HEK293 (cell line): ENCODE results near the gene SH3D19.

Experiments
- CTCF ChIA-PET: fragments of 350-600 bp; formaldehyde crosslinking; extraction: SDS; loops from one replicate; lab custom pipeline; 2021; ENCODE audit warnings: antibody characterized with exemption; lab: Yijun Ruan, JAX
- POLR2A ChIA-PET: fragments of 300-600 bp; formaldehyde crosslinking; extraction: SDS; loops from one replicate; lab custom pipeline; 2020; ENCODE audit warnings: antibody characterized with exemption, inconsistent platforms; lab: Yijun Ruan, JAX
- H3K27ac ChIP-seq: fragments of 200-500 bp; sonication (Bioruptor generic); 2 replicates; pipeline ENCODE4 v1.5.1; 2014; ENCODE audit warnings: low read depth, low read length, control low read depth, inconsistent platforms; ENCODE audit errors: extremely low read depth
- H3K36me3 ChIP-seq, 2 experiments: fragments of 200-500 bp in 1 of 2; sonication (Bioruptor generic) in 1 of 2; 1 replicate in 1 of 2; 2 replicates in 1 of 2; pipeline ENCODE4 v1.5.1; 2014 to 2017; ENCODE audit warnings: inconsistent platforms in 2 of 2, low read length in 2 of 2; ENCODE audit not compliant: control insufficient read depth in 2 of 2, insufficient read depth in 1 of 2
- H3K4me1 ChIP-seq: fragments of 200-500 bp; sonication (Bioruptor generic); 2 replicates; pipeline ENCODE4 v1.5.1; 2014; ENCODE audit warnings: mild to moderate bottlenecking, low read length, inconsistent platforms; ENCODE audit not compliant: control insufficient read depth, insufficient read depth
- H3K4me3 ChIP-seq: 2 replicates; pipeline ENCODE4 v1.5.1; 2011; ENCODE audit warnings: low read depth, mild to moderate bottlenecking, control low read depth, low read length, moderate library complexity
- H3K9me3 ChIP-seq: fragments of 200-500 bp; sonication (Bioruptor generic); 2 replicates; pipeline ENCODE4 v1.5.1; 2014; ENCODE audit warnings: low read depth, low read length, inconsistent platforms; ENCODE audit not compliant: control insufficient read depth, insufficient read depth
- HIC1 ChIP-seq: fragments of 450-650 bp; formaldehyde crosslinking; IDR thresholded peaks from 2 replicates; pipeline ENCODE4 v1.5.1; 2016; ENCODE audit warnings: missing biosample characterization, missing genetic modification characterization
- HOXD13 ChIP-seq: sonication (generic); formaldehyde crosslinking; IDR thresholded peaks from 2 replicates; pipeline ENCODE4 v1.8.0; 2022; ENCODE audit warnings: missing genetic modification reagents, borderline replicate concordance
- KLF17 ChIP-seq: fragments of 450-650 bp; formaldehyde crosslinking; IDR thresholded peaks from 2 replicates; pipeline ENCODE4 v1.5.1; 2016; ENCODE audit warnings: missing biosample characterization, missing genetic modification characterization
- OSR2 ChIP-seq: fragments of 450-650 bp; formaldehyde crosslinking; IDR thresholded peaks from 2 replicates; pipeline ENCODE4 v1.5.1; 2016; ENCODE audit warnings: missing biosample characterization, missing genetic modification characterization
- PRDM4 ChIP-seq: fragments of 450-650 bp; formaldehyde crosslinking; IDR thresholded peaks from 2 replicates; pipeline ENCODE4 v1.5.1; 2017; ENCODE audit warnings: missing biosample characterization, missing genetic modification characterization
- ZIC2 ChIP-seq: fragments of 450-650 bp; formaldehyde crosslinking; IDR thresholded peaks from 2 replicates; pipeline ENCODE4 v1.5.1; 2016; ENCODE audit warnings: missing biosample characterization, missing genetic modification characterization
- ZNF138 ChIP-seq: fragments of 450-650 bp; formaldehyde crosslinking; IDR thresholded peaks from 2 replicates; pipeline ENCODE4 v1.5.1; 2016; ENCODE audit warnings: missing biosample characterization, missing genetic modification characterization, borderline replicate concordance
- ZNF202 ChIP-seq: fragments of 450-650 bp; formaldehyde crosslinking; IDR thresholded peaks from 2 replicates; pipeline ENCODE4 v1.5.1; 2016; ENCODE audit warnings: missing biosample characterization, missing genetic modification characterization, borderline replicate concordance
- ZNF248 ChIP-seq: fragments of 450-650 bp; formaldehyde crosslinking; IDR thresholded peaks from 2 replicates; pipeline ENCODE4 v1.5.1; 2017; ENCODE audit warnings: missing biosample characterization, missing genetic modification characterization
- ZNF366 ChIP-seq: fragments of 450-650 bp; formaldehyde crosslinking; conservative IDR thresholded peaks from 2 replicates; pipeline ENCODE4 v1.5.1; 2016; ENCODE audit warnings: missing biosample characterization, missing genetic modification characterization
- ZNF391 ChIP-seq: fragments of 450-650 bp; formaldehyde crosslinking; IDR thresholded peaks from 2 replicates; pipeline ENCODE4 v1.5.1; 2016; ENCODE audit warnings: low read depth, missing biosample characterization, missing genetic modification characterization, borderline replicate concordance
- ZNF426 ChIP-seq: fragments of 450-650 bp; formaldehyde crosslinking; IDR thresholded peaks from 2 replicates; pipeline ENCODE4 v1.5.1; 2017; ENCODE audit warnings: missing biosample characterization, missing genetic modification characterization, mild to moderate bottlenecking, inconsistent platforms, moderate library complexity
- ZNF510 ChIP-seq: fragments of 450-650 bp; formaldehyde crosslinking; IDR thresholded peaks from 2 replicates; pipeline ENCODE4 v1.5.1; 2018; ENCODE audit warnings: mild to moderate bottlenecking, missing genetic modification characterization, missing biosample characterization; ENCODE audit not compliant: insufficient replicate concordance
- ZNF518A ChIP-seq: fragments of 450-650 bp; formaldehyde crosslinking; conservative IDR thresholded peaks from 2 replicates; pipeline ENCODE4 v1.5.1; 2016; ENCODE audit warnings: low read depth, missing biosample characterization, missing genetic modification characterization
- ZNF621 ChIP-seq: fragments of 450-650 bp; formaldehyde crosslinking; IDR thresholded peaks from 2 replicates; pipeline ENCODE4 v1.5.1; 2017; ENCODE audit warnings: missing biosample characterization, missing genetic modification characterization
- ZNF623 ChIP-seq: fragments of 450-650 bp; formaldehyde crosslinking; IDR thresholded peaks from 2 replicates; pipeline ENCODE4 v1.5.1; 2016; ENCODE audit warnings: missing biosample characterization, missing genetic modification characterization
- ZNF658 ChIP-seq: fragments of 450-650 bp; formaldehyde crosslinking; IDR thresholded peaks from 2 replicates; pipeline ENCODE4; 2016; ENCODE audit warnings: missing biosample characterization, missing genetic modification characterization
- ZNF692 ChIP-seq: fragments of 450-650 bp; formaldehyde crosslinking; IDR thresholded peaks from 2 replicates; pipeline ENCODE4 v1.5.1; 2016; ENCODE audit warnings: missing biosample characterization, missing genetic modification characterization
- ZNF830 ChIP-seq: fragments of 450-650 bp; IDR thresholded peaks from 2 replicates; pipeline ENCODE4 v1.5.0; 2018; ENCODE audit warnings: missing biosample characterization, missing genetic modification characterization, low read depth, mild to moderate bottlenecking, moderate library complexity
- ZSCAN16 ChIP-seq: fragments of 450-650 bp; formaldehyde crosslinking; IDR thresholded peaks from 2 replicates; pipeline ENCODE4 v1.5.1; 2016; ENCODE audit warnings: missing biosample characterization, missing genetic modification characterization
- ZSCAN5A ChIP-seq: fragments of 450-650 bp; formaldehyde crosslinking; IDR thresholded peaks from 2 replicates; pipeline ENCODE4 v1.5.1; 2016; ENCODE audit warnings: missing biosample characterization, missing genetic modification characterization

The SH3D19 gene

GRCh38 chr4:151150821-151151580, 174.4 kb downstream of the SH3D19 start:
- TF ChIP-seq OSR2 (tag by site-specific recombination) = no peak
- TF ChIP-seq ZNF658 = no peak
- TF ChIP-seq ZNF426 (tag by site-specific recombination) = no peak
- TF ChIP-seq ZNF138 = no peak
- no peak for TF ChIP-seq ZSCAN16
- TF ChIP-seq ZNF391 = no peak
- TF ChIP-seq ZNF692 (tag by site-specific recombination) = no peak
- no peak for TF ChIP-seq KLF17 (tag by site-specific recombination)
- TF ChIP-seq ZNF248 (tag by site-specific recombination) = no peak
- no peak for TF ChIP-seq ZNF830 (tag by site-specific recombination)
- no peak for TF ChIP-seq PRDM4 (tag by site-specific recombination)
- TF ChIP-seq ZNF621 (tag by site-specific recombination) = no peak
- TF ChIP-seq HOXD13 (CRISPR knock-in tag) = no peak
- H3K9me3 ChIP-seq = no peaks in the 10 kb centered on the region
- CTCF ChIA-PET = no interaction called here
- no peaks in the 10 kb centered on the region for H3K4me1 ChIP-seq
- peaks cover 0 to 3% of the 10 kb centered on the region in 2 experiments; a peak in 2 of 3 replicates for H3K36me3 ChIP-seq
- no peak overlapping the region for H3K4me3 ChIP-seq
- H3K27ac ChIP-seq = no peak overlapping the region
- POLR2A ChIA-PET = no interaction called here

- H3K4me1 ChIP-seq = no peaks in the 10 kb centered on the region
- H3K4me3 ChIP-seq = no peak overlapping the region
- ChIA-PET CTCF (no interaction called here), POLR2A (no interaction called here)
- no peak overlapping the region for H3K27ac ChIP-seq
- H3K9me3 ChIP-seq = no peaks in the 10 kb centered on the region
- peaks cover 0 to 19% of the 10 kb centered on the region in 2 experiments; a peak in 2 of 3 replicates for H3K36me3 ChIP-seq
- TF ChIP-seq ZIC2 (tag by site-specific recombination) (no peak), ZSCAN5A (tag by site-specific recombination) (no peak), ZNF202 (tag by site-specific recombination) (no peak), ZNF248 (tag by site-specific recombination) (no peak), ZNF623 (no peak), HIC1 (no peak), ZNF510 (tag by site-specific recombination) (no peak), ZNF518A (no peak), ZNF366 (tag by site-specific recombination) (no peak)
Observed at GRCh38 chr4:151148261-151148660, 177.1 kb downstream of the SH3D19 start.
